ENCODE data around the gene ALG14.
A peak's percentile ranks its signal among the peaks of the same experiment; 100 is the strongest.

Gene ALG14

GRCh38 chr1:94961582-94961981 is 111.2 kb downstream of the ALG14 start:
- Histone ChIP-seq H3K9ac (ENCODE audit: low read length) (no peak overlapping the region), H3K4me1 (ENCODE audit: insufficient read depth, low read length, severe bottlenecking) (peaks cover 25% of the 10 kb centered on the region), H3K9me3 (ENCODE audit: low read length) (no peaks in the 10 kb centered on the region), H3F3A (ENCODE audit: insufficient read depth, low read length) (no peaks in the 10 kb centered on the region; the same call in 1 of the 2 replicates), H3K79me2 (ENCODE audit: insufficient read depth, low read length) (no peaks in the 10 kb centered on the region), H4K20me1 (ENCODE audit: insufficient read depth, low read length) (no peaks in the 10 kb centered on the region), H3K4me3 (ENCODE audit: low read depth, low read length, poor library complexity, severe bottlenecking) (no peak overlapping the region), H2AFZ (ENCODE audit: low read length) (peak overlapping the region; percentile 78), H3K9me2 (ENCODE audit: low read depth, low read length) (no peaks in the 10 kb centered on the region), H3K27me3 (ENCODE audit: insufficient read depth, low read length) (no peaks in the 10 kb centered on the region), H3K4me2 (ENCODE audit: low read length) (no peak overlapping the region), H3K36me3 (ENCODE audit: insufficient read depth, low read length) (no peaks in the 10 kb centered on the region), H3K27ac (ENCODE audit: low read depth, low read length, poor library complexity, severe bottlenecking) (no peak overlapping the region)
- no peak for TF ChIP-seq EZH2 (IDR thresholded peaks at IDR 0.05; ENCODE audit: borderline replicate concordance, low read length)
- TF ChIP-seq, protein P1, sequence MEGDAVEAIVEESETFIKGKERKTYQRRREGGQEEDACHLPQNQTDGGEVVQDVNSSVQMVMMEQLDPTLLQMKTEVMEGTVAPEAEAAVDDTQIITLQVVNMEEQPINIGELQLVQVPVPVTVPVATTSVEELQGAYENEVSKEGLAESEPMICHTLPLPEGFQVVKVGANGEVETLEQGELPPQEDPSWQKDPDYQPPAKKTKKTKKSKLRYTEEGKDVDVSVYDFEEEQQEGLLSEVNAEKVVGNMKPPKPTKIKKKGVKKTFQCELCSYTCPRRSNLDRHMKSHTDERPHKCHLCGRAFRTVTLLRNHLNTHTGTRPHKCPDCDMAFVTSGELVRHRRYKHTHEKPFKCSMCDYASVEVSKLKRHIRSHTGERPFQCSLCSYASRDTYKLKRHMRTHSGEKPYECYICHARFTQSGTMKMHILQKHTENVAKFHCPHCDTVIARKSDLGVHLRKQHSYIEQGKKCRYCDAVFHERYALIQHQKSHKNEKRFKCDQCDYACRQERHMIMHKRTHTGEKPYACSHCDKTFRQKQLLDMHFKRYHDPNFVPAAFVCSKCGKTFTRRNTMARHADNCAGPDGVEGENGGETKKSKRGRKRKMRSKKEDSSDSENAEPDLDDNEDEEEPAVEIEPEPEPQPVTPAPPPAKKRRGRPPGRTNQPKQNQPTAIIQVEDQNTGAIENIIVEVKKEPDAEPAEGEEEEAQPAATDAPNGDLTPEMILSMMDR (IDR thresholded peaks at IDR 0.05; ENCODE audit: low read length) = no peak

DNA sequence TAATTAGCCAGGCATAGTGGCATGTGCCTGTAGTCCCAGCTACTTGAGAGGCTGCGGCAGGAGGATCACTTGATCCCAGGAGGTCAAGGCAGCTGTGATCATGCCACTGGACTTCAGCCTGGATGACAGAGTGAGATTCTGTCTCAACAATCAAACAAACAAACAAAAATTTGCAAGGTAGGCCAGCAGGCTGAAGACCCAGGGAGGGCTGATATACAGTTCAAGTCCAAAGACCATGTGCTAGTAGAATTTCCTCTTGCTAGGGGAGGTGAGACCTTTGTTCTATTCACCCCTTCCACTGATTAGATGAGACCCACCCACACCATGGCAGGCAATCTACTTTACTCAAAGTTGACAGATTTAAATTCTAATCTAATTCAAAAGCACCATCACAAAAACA is 114.7 kb downstream of the ALG14 start:
- Histone ChIP-seq H3K4me1 (ENCODE audit: insufficient read depth, low read length, severe bottlenecking) (peaks cover 22% of the 10 kb centered on the region), H3K9me2 (ENCODE audit: low read depth, low read length) (no peaks in the 10 kb centered on the region), H3F3A (ENCODE audit: insufficient read depth, low read length) (no peaks in the 10 kb centered on the region), H3K9ac (ENCODE audit: low read length) (no peak overlapping the region), H3K27ac (ENCODE audit: low read depth, low read length, poor library complexity, severe bottlenecking) (no peak overlapping the region), H3K27me3 (ENCODE audit: insufficient read depth, low read length) (no peaks in the 10 kb centered on the region), H3K79me2 (ENCODE audit: insufficient read depth, low read length) (no peaks in the 10 kb centered on the region), H3K36me3 (ENCODE audit: insufficient read depth, low read length) (no peaks in the 10 kb centered on the region), H3K9me3 (ENCODE audit: low read length) (no peaks in the 10 kb centered on the region), H2AFZ (ENCODE audit: low read length) (no peak overlapping the region), H4K20me1 (ENCODE audit: insufficient read depth, low read length) (no peaks in the 10 kb centered on the region), H3K4me3 (ENCODE audit: low read depth, low read length, poor library complexity, severe bottlenecking) (no peak overlapping the region), H3K4me2 (ENCODE audit: low read length) (no peak overlapping the region)
- no peak for TF ChIP-seq EZH2 (IDR thresholded peaks at IDR 0.05; ENCODE audit: borderline replicate concordance, low read length)
- TF ChIP-seq, protein P1 (IDR thresholded peaks at IDR 0.05; ENCODE audit: low read length) = no peak

GRCh38 chr1:94955767-94956632 is 116.8 kb downstream of the ALG14 start:
- H3K4me1 ChIP-seq (ENCODE audit: insufficient read depth, low read length, severe bottlenecking) = peaks cover under 1% of the 10 kb centered on the region
- H3K4me3 ChIP-seq (ENCODE audit: low read depth, low read length, poor library complexity, severe bottlenecking) = no peak overlapping the region
- H3K27ac ChIP-seq (ENCODE audit: low read depth, low read length, poor library complexity, severe bottlenecking) = no peak overlapping the region
- H3K79me2 ChIP-seq (ENCODE audit: insufficient read depth, low read length) = no peaks in the 10 kb centered on the region
- no peaks in the 10 kb centered on the region for H3K36me3 ChIP-seq (ENCODE audit: insufficient read depth, low read length)
- H3K4me2 ChIP-seq (ENCODE audit: low read length) = no peak overlapping the region
- H3K9ac ChIP-seq (ENCODE audit: low read length) = no peak overlapping the region
- H4K20me1 ChIP-seq (ENCODE audit: insufficient read depth, low read length) = no peaks in the 10 kb centered on the region
- H3K9me3 ChIP-seq (ENCODE audit: low read length) = no peaks in the 10 kb centered on the region
- TF ChIP-seq, protein P1 (IDR thresholded peaks at IDR 0.05; ENCODE audit: low read length) = no peak
- no peak for TF ChIP-seq EZH2 (IDR thresholded peaks at IDR 0.05; ENCODE audit: borderline replicate concordance, low read length)
- no peaks in the 10 kb centered on the region for H3K27me3 ChIP-seq (ENCODE audit: insufficient read depth, low read length)
- no peak overlapping the region for H2AFZ ChIP-seq (ENCODE audit: low read length)
- H3K9me2 ChIP-seq (ENCODE audit: low read depth, low read length) = no peaks in the 10 kb centered on the region
- H3F3A ChIP-seq (ENCODE audit: insufficient read depth, low read length) = no peaks in the 10 kb centered on the region

Data from OCI-LY1 (cell line).